Stimulated activated CD8-positive, alpha-beta memory T cell treated with anti-CD3 and anti-CD28 coated beads, Interleukin-4, amount 100 ng/mL, for 24 hours (primary cell): ENCODE data around the gene PILRB.
"Not testable (repeated sequence)": the region's sequence is repeated elsewhere in the genome, so short reads cannot be mapped to it uniquely, and the experiment has no call there.

Source experiments
- DNase-seq: peaks from one replicate; pipeline ENCODE4 v3.0.0-alpha.2; 2020; ENCODE audit warnings: low read depth

The PILRB gene

DNA sequence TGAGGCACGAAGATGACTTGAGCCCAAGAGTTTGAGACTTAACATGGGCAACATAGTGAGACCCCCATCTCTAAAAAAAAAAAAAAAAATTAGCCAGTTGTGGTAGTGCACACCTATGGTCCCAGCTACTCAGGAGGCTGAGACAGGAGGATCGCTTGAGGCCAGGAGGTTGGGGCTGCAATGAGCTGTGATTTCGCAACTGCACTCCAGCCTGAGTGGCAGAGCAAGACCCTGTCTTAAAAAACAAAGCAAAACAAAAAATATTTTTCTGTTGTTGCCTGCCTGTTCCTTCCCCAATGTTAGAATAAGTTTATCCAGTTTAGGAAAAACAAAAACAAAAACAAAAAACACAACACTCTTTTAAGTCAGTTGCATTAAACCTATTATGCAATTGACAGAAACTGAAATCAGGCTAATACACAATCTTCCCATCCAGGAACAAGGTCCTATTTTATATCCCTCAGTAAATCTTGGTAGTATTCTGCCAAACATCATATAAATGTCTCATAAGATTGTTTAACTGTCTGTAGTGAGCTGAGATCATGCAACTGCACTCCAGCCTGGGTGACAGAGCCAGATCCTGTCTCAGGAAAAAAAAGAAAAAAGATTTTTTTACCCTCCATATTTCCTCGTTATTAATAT lies 20.3 kb downstream of the PILRB start:
- no peak for DNase-seq

DNA sequence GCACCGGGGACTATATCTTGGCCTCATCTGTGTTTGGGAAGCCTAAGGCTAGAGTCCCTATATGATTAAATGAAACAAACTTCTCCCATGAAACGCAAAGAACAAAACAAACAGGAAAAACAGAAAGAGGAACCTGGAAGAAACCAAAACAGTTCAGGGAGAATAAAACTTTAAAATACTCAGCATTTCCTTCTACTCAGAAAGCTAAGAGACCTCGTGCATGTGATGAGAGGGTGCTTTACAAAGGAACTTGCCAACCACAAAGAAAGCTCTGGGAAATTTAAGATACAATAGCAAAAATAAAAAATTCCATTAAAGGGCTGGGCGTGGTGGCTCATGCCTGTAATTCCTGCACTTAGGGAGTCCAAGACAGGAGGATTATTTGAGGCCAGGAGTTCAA lies 22.3 kb downstream of the PILRB start:
- DNase-seq = no peak

DNA sequence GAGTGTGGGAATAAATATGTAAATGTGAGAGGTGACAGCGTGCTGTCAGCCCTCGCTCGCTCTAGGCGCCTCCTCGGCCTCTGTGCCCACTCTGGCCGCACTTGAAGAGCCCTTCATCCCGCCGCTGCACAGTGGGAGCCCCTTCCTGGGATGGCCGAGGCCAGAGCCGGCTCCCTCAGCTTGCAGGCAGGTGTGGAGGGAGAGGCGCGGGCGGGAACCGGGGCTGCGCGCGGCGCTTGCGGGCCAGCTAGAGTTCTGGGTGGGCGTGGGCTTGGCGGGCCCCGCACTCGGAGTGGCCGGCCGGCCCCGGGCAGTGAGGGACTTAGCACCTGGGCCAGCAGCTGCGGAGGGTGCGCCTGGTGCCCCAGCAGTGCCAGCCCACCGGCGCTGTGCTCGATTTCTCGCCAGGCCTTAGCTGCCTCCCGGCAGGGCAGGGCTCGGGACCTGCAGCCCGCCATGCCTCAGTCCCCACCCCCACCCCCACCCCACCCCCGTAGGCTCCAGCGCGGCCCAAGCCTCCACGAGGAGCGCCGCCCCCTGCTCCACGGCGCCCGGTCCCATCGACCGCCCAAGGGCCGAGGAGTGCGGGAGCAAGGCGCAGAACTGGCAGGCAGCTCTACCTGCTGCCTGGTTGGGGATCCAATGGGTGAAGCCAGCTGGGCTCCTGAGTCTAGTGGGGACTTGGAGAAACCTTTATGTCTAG lies 23.8 kb downstream of the PILRB start:
- DNase-seq = not testable (repeated sequence)

DNA sequence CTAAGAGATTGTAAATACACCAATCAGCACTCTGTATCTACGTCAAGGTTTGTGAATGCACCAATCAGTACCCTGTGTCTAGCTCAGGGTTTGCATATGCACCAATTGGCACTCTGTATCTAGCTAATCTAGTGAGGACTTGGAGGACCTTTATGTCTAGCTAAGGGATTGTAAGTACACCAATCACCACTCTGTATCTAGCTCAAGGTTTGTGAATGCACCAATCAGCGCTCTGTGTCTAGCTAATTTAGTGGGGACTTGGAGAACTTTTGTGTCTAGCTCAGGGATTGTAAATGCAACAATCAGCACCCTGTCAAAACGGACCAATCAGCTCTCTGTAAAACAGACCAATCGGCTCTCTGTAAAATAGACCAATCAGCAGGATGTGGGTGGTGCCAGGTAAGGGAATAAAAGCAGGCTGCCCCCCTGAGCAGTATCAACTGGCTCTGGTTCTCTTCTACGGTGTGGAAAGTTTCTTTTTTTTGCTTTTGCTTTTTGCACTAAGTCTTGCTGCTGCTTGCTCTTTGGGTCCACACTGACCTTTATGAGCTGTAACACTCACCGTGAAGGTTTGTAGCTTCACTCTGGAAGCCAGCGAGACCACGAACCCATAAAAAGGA lies 24.4 kb downstream of the PILRB start:
- DNase-seq = not testable (repeated sequence)

DNA sequence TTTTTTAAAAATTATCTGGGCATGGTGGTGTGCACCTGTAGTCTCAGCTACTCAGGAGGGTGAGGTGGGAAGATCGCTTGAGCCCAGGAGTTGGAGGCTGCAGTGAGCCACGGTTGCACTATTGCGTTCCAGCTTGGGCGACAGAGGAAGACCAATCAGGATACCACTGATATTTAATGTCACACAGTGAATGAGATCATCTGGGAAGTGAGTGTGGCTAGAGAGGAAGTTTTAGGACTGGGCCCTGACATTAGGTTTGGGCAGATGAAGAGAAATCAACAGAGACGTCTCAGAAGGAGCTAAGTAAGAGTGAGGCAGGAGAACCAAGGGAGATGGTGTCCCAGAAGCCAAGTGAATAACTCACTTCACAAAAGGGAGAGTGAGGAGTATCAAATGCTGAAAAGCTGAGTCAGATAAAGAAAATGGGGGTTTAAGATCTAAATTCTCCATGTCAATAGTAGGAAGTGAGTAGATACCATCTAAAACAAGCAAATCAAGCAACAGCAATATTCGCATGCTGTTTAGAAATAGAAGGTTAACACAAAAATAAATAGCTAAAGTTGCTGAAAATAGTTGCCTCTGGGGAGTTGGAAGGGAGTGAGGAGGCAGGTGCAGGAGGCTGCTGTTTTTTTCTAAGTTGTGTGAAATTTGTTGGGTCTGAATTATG lies 26.8 kb downstream of the PILRB start:
- no peak for DNase-seq

DNA sequence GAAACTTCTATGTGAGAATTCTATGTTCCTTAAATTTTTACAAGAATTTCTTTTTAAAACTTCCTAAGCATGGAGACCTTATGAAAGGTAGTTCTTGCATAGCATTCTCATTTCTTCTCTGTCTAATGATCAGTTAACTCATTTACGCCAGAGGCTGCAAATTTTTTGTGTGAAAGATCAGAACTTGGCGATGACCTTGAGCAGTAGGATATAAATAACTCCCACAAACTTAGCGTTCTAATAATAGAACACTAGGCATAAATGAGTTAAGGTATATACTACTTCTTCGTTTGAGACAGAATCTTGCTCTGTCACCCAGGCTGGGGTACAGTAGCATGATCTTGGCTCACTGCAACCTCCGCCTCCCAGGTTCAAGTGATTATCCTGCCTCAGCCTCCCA lies 29.0 kb downstream of the PILRB start:
- DNase-seq = no peak

DNA sequence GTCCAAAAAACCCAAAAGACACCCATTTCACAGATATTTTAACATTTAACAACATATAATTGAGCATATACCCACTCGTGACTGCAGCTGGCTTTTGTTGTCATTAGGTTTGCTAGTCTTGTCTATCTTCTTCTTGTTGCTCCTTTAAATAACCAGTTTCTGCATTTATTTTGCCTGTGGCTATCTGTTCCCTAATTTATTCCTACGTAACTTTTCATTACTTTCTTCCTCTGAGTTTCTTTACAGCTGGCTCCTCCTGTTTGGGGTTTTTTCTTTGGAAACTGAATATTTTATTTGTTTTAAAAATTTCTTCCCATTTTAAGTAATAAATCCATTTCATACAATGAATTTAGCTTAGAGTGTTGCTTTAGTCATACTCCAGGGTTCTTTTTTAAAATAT lies 29.8 kb downstream of the PILRB start:
- no peak for DNase-seq

DNA sequence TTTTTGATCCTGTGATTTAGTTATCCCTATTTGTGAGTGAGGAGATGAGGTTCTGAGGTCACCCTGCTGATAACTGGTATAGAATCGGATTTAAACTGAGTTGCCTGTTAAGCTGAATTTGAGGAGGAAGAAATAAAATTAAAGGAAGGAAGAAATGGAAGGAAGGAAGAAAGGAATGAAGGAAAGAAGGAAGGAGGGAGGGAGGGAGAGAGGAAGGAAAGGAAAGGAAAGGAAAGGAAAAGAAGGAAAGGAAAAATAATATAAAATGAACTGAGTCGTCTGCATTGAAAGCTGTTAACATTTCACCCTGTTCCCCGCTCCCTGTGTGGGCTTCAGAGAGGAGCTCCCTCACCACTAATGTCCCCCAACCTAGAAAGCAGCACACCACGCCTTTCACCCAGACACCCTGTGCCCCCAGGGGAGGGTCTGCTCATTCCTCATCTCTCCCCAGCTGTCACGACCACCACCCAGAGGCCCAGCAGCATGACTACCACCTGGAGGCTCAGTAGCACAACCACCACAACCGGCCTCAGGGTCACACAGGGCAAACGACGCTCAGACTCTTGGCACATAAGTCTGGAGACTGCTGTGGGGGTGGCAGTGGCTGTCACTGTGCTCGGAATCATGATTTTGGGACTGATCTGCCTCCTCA lies 31.6 kb downstream of the PILRB start:
- DNase-seq = no peak

DNA sequence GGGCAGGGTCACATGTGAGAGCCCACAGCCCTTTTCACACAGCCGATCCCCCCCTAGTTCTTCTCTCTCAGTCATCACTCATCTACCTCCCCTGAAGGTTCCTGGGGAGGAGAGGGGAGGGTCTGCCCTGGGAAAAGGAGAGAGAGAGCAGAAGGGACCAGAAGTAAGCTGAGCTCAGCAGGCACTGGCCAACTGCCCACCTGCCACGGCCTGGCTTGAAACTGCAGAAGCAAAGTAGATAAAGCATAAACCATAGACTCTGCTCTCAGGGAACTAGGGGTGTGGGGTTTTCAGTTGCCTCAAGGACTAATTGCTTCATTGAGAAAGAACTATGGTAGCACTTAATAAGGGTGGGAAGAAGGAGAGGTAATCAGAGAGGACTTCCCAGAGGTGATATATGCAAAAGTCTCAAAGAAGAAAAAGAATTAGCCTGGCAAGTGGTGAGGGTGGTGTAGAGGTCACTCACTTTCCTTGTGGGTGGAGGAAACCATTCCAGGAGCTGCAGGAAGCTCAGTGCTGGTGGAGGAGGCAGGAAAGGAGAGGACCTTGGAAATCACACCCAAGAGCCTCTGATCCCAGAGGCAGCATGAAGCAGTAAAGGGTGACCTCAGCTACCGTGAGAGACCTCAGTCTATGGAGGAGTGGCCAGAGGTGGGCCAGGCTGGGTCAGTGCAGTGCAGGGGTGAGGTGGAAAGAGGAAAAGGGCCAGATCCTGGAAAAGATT lies 32.5 kb downstream of the PILRB start:
- no peak for DNase-seq

DNA sequence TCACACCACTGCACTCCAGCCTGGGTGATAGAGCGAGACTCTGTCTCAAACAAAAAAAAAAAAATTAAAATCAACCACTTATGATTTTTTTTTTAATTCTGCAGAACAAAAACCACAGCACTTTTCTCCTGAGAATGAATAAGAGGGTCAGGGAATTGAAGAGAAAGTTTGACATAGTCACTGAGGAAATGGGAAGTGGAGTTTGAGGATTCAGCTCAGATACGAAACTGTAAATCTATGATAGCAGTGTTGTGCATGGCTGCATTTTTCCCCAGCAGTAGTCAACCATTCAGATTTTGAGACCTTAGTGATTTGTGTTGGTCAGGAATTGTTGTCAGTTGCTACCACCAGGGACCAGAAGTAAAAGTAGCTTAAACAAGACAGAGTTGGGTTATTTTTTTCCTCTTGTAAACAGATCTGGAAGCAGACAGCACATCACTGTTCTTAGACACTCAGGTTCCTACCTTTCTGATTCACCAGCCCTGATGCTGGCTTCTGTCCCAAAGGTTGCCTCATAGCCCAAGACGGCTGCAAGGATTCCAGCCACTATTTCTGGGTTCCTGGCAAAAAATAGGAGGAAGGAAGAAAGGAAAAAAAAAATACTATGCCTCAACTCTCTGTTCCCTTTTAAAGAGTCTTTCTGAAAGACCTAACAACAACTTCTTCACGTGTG lies 35.5 kb downstream of the PILRB start:
- no peak for DNase-seq

DNA sequence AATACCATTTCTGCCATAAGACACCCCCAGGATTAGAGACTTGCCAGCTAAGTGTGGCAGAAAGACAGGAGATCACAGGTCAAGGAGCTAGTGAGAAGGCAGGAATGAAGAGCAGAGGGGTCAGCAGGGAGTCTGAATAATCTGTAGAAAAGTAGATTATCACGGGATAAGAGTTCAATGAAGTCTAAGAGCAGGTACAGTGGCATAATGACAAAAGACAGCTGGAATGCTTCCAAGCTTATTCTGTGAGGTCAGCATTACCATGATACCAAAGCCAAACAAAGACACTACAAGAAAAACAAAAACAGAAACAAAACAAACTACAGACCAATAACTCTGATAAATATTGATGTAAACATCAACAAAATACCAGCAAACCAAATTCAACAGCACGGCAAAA lies 36.2 kb downstream of the PILRB start:
- DNase-seq = no peak

DNA sequence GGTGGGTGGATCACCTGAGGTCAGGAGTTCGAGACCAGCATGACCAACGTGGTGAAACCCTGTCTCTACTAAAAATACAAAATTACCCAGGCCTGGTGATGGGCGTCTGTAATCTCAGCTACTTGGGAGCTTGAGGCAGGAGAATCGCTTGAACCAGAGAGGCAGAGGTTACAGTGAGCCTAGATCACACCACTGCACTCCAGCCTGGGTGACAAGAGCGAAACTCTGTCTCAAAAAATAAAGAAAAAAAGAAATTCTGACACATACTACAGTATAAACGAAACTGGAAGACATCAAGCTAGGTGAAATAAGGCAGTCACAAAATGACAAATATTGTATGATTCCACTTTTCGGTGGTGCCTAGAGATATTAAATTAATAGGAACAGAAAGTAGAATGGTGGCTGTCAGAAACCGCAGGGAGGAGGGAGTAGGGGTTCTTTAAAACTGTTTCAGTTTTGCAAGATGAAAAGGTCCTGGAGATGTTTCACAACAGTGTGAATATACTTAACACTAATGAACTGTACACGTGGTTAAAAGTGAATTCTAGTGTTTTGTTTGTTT lies 38.6 kb downstream of the PILRB start:
- peak; percentile 28 for DNase-seq

DNA sequence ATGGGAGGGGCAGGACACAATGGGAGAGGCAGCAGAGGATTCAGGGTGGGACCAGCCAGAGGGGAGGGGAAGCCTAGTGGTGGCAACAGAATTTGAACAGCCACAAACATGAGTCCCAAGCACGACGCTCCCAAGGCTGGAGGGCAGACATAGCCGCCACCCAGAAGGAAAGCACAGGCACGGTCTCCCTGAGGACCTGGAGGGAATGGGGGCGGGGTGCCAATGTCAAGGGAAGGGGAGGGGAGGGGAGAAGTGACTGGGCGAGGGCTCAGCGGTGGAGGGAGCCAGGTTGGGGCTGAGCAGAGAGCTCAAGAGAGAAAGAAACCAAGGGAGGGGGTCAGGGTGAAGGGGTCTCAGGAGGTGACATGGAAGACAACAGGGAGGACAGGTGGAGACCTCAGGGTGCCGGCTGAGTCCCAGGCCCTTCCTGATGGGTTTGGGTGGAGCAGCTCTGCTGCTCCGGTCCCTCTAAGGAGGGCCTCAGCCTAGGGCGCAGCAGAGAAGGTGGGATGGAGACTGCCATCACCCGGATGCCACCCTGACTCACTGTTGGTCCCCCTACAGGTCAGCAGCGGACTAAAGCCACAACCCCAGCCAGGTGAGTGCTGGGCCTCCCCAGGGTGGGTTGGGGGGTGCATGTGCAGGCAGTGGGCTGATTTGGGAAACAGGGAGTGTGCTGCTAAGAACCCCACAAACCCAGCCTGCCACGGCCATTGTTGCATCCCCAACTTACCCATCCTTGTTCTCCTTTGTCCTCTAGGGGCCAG lies 39.6 kb downstream of the PILRB start:
- no peak for DNase-seq

DNA sequence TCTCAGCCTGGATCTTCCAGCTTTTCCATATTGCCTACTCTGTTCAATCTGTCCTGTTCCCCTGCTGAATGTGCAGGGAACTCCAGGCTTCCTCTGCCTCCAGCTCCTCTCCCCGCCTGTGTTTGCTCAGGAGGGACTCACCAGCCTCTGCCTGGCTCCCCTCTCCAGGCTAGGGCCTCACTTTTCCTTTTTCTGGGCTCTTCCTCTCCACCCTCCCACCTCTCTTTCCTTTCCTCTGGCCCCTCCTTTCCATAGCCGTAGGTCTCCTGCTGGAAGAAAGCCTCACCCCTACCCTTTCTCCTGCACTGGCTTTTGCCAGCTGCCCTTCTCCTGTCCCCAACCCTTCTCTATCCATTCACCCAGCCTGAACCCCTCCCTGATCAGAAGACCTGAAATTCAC lies 40.3 kb downstream of the PILRB start:
- DNase-seq = no peak

DNA sequence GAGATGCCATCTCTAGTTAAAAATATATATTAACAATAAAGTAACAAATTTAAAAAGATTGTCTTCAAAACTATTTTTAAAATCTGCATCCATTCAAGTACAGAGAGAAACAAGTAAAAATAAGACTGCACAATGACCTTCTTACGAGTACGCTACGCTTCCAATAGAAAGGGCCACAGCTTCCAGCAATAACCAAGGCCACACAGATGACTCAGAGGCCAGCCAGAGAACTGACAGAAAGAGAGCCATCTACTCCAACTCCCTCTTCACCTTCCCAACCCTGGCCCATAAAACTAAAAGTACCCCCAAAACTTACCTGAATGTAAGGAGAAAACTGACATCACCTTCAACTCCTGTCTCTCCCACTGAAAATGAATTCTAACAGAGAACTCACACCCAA lies 42.1 kb downstream of the PILRB start:
- no peak for DNase-seq

DNA sequence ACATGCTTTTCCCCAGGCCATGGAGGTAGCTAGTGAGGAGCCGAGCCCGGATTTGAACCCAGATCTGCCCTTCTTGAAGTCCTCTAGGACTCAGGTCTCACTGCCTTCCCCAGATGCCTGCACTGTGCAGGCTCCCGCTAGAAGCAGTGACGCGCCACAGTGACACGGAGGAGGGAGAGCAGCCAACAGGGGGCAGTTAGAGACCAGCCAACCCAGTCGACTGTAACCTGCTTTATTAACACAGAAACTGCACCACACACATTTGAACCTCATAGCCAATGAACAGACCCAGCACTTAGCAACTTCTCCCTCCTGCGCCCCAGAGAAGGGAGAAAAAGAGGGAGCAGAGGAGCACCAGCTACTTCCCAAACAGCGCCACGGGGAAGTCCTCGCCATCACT lies 42.7 kb downstream of the PILRB start:
- no peak for DNase-seq

DNA sequence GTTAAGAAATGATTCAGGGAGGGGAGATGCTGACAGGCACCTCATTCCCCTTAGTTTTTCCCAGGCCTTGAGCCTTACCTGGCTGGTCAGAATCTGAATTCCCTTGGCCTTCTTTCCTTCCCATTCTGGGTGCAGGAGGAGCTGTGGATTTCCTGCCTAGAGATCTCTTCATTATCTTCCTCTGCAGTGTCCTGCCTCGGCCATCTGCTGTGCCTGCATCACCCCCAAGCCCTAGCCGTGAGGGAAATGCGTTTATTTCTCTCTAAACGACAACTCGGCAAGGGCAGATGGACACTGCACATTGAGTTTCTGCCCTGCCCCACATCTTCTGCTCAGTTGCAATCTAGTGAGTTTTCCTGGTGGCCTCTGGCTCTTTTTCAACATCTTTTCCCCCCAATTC lies 43.9 kb downstream of the PILRB start:
- DNase-seq = no peak

DNA sequence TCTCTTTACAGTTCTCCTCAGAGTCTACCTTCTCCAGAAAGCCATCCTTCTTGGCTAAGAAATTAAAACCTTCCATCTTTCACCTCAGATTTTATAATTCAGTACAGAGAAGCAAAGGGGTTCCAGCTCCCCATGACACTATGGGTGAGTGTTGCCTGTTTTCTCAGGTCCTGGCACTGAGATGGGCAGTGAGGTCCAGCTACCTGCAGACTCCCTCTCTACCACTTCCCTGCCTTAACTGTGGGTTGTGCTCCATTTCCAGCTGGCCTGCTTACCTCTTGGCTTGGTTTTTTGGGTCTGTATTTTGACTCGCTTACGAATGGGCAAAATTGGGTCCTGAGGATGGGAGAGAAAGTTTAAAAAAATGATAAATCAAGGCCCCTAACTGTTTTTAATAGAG lies 44.3 kb downstream of the PILRB start:
- no peak for DNase-seq

DNA sequence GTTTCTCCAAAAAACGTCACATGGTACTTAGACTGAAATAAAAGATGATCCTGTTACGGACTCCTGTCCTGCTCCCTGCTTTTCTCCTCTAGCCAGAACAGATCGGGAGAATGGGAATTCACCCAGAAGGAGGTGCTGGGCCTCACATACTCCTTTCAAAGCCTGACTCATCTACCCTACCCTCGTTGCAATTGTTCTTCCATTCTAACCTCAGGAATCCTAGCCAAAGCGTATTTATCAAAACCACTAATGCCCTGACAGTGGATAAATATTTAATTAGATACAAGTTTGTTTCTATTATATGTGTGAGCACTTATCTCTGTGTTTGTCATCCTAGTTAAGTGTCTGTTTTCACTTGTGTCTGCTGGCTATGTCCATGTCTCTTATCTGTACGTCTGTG lies 48.9 kb downstream of the PILRB start:
- DNase-seq = no peak
